ENCODE results near the gene PIN4. TPM values are rescaled to one million over a fixed set of nuclear protein-coding genes. Genes with fewer than 3 reads are reported as not detected.
"Not testable (repeated sequence)": the region's sequence is repeated elsewhere in the genome, so short reads cannot be mapped to it uniquely, and the experiment has no call there.

The PIN4 gene
- total RNA-seq, 2 donors from 2014 or later = 2.6 to 3.0 TPM

- no peaks in the 10 kb centered on the region for H3K27me3 Mint-ChIP-seq
- no peak overlapping the region for H3K4me3 Mint-ChIP-seq
- no peak overlapping the region for H3K27ac Mint-ChIP-seq
Measured at GRCh38 chrX:72216973-72217372, 35.4 kb downstream of the PIN4 start.

GRCh38 chrX:72220375-72220774 is 38.8 kb downstream of the PIN4 start:
- not testable (repeated sequence) for H3K4me3 Mint-ChIP-seq; H3K27ac Mint-ChIP-seq; H3K9me3 ChIP-seq (ENCODE audit: control insufficient read depth, low read length, poor library complexity, severe bottlenecking); H3K36me3 Mint-ChIP-seq (ENCODE audit: low read depth); H3K27me3 Mint-ChIP-seq; ATAC-seq; H3K4me1 Mint-ChIP-seq; DNase-seq

More at GRCh38 chrX:72216973-72217372, 35.4 kb downstream of the PIN4 start:
- H3K36me3 Mint-ChIP-seq (ENCODE audit: low read depth) = no peaks in the 10 kb centered on the region
- no peaks in the 10 kb centered on the region for H3K4me1 Mint-ChIP-seq
- DNase-seq (no peak), ATAC-seq (no peak)
- H3K9me3 ChIP-seq (ENCODE audit: control insufficient read depth, low read length, poor library complexity, severe bottlenecking) = no peaks in the 10 kb centered on the region

GRCh38 chrX:72230290-72230689 is 48.7 kb downstream of the PIN4 start:
- no peaks in the 10 kb centered on the region for H3K27me3 Mint-ChIP-seq
- no peaks in the 10 kb centered on the region for H3K9me3 ChIP-seq (ENCODE audit: control insufficient read depth, low read length, poor library complexity, severe bottlenecking)
- H3K4me1 Mint-ChIP-seq = no peaks in the 10 kb centered on the region
- peak overlapping the region; percentile 41 for H3K4me3 Mint-ChIP-seq
- no peaks in the 10 kb centered on the region for H3K36me3 Mint-ChIP-seq (ENCODE audit: low read depth)
- DNase-seq = no peak
- no peak overlapping the region for H3K27ac Mint-ChIP-seq
- no peak for ATAC-seq

GRCh38 chrX:72236841-72237240 is 55.3 kb downstream of the PIN4 start:
- H3K9me3 ChIP-seq (ENCODE audit: control insufficient read depth, low read length, poor library complexity, severe bottlenecking) = no peaks in the 10 kb centered on the region
- DNase-seq (no peak), ATAC-seq (no peak)
- no peaks in the 10 kb centered on the region for H3K36me3 Mint-ChIP-seq (ENCODE audit: low read depth)
- H3K4me3 Mint-ChIP-seq = no peak overlapping the region
- no peak overlapping the region for H3K27ac Mint-ChIP-seq
- no peaks in the 10 kb centered on the region for H3K27me3 Mint-ChIP-seq
- peaks cover 2% of the 10 kb centered on the region for H3K4me1 Mint-ChIP-seq

- H3K9me3 ChIP-seq (ENCODE audit: control insufficient read depth, low read length, poor library complexity, severe bottlenecking) = no peaks in the 10 kb centered on the region
- Mint-ChIP-seq H3K27ac (no peak overlapping the region), H3K27me3 (no peaks in the 10 kb centered on the region), H3K4me1 (peaks cover 2% of the 10 kb centered on the region), H3K4me3 (peak overlapping the region; percentile 75), H3K36me3 (ENCODE audit: low read depth) (no peaks in the 10 kb centered on the region)
- no peak for ATAC-seq
- no peak for DNase-seq
Measured at GRCh38 chrX:72238183-72238582, 56.6 kb downstream of the PIN4 start.

- H3K4me3 Mint-ChIP-seq = peak within 1 kb of the TSS; percentile 75
- no peaks in the 10 kb centered on the region for H3K36me3 Mint-ChIP-seq (ENCODE audit: low read depth)
- ATAC-seq = peak; percentile 99
- no peak within 1 kb of the TSS for H3K27ac Mint-ChIP-seq
- H3K4me1 Mint-ChIP-seq = peaks cover 2% of the 10 kb centered on the region
- no peaks in the 10 kb centered on the region for H3K9me3 ChIP-seq (ENCODE audit: control insufficient read depth, low read length, poor library complexity, severe bottlenecking)
- H3K27me3 Mint-ChIP-seq = no peaks in the 10 kb centered on the region
- DNase-seq = peak; percentile 74 to 78 (median 75)
Measured at GRCh38 chrX:72238721-72239475, 57.3 kb downstream of the PIN4 start, which contains the start of gene ERCC6L. Gene ERCC6L (minus strand): TSS chrX:72239027. CDS start chrX:72238911, 116 bp downstream.

- H3K4me1 Mint-ChIP-seq = peaks cover 2% of the 10 kb centered on the region
Measured at GRCh38 chrX:72240976-72241375, 59.4 kb downstream of the PIN4 start.

GRCh38 chrX:72243472-72243871 is 61.9 kb downstream of the PIN4 start:
- H3K9me3 ChIP-seq (ENCODE audit: control insufficient read depth, low read length, poor library complexity, severe bottlenecking) = no peaks in the 10 kb centered on the region
- Mint-ChIP-seq H3K36me3 (ENCODE audit: low read depth) (no peaks in the 10 kb centered on the region), H3K27me3 (no peaks in the 10 kb centered on the region), H3K4me3 (no peak overlapping the region), H3K4me1 (no peaks in the 10 kb centered on the region), H3K27ac (no peak overlapping the region)
- ATAC-seq (no peak), DNase-seq (no peak)

More at GRCh38 chrX:72240976-72241375, 59.4 kb downstream of the PIN4 start:
- Mint-ChIP-seq H3K27me3 (no peaks in the 10 kb centered on the region), H3K4me3 (no peak overlapping the region), H3K36me3 (ENCODE audit: low read depth) (no peaks in the 10 kb centered on the region), H3K27ac (no peak overlapping the region)
- no peaks in the 10 kb centered on the region for H3K9me3 ChIP-seq (ENCODE audit: control insufficient read depth, low read length, poor library complexity, severe bottlenecking)
- no peak for DNase-seq
- no peak for ATAC-seq

GRCh38 chrX:72245461-72246089 is 64.0 kb downstream of the PIN4 start:
- DNase-seq (peak in 2 of 3 donors; percentile 12 to 26), ATAC-seq (no peak)
- Mint-ChIP-seq H3K27ac (no peak overlapping the region), H3K4me3 (no peak overlapping the region), H3K4me1 (no peaks in the 10 kb centered on the region), H3K27me3 (no peaks in the 10 kb centered on the region), H3K36me3 (ENCODE audit: low read depth) (no peaks in the 10 kb centered on the region)
- H3K9me3 ChIP-seq (ENCODE audit: control insufficient read depth, low read length, poor library complexity, severe bottlenecking) = no peaks in the 10 kb centered on the region

GRCh38 chrX:72247206-72247942 is 65.8 kb downstream of the PIN4 start:
- H3K9me3 ChIP-seq (ENCODE audit: control insufficient read depth, low read length, poor library complexity, severe bottlenecking) = no peaks in the 10 kb centered on the region
- no peaks in the 10 kb centered on the region for H3K36me3 Mint-ChIP-seq (ENCODE audit: low read depth)
- H3K4me1 Mint-ChIP-seq = no peaks in the 10 kb centered on the region
- H3K4me3 Mint-ChIP-seq = no peak overlapping the region
- ATAC-seq (no peak), DNase-seq (no peak)
- no peak overlapping the region for H3K27ac Mint-ChIP-seq
- no peaks in the 10 kb centered on the region for H3K27me3 Mint-ChIP-seq

Other genes starting within 250 kb of the PIN4 start
- 1 to 10 TPM; 2.6 to 2.7 TPM for gene RTL5, start 49.8 kb upstream of the PIN4 start, total RNA-seq
- under 1 TPM in 1 of 2 donors, not detected in 1; 0.10 TPM for gene ERCC6L, start 57.3 kb downstream of the PIN4 start, total RNA-seq
- 1,000 to 10,000 TPM; 1,445 to 1,548 TPM for gene RPS4X, start 95.5 kb downstream of the PIN4 start, total RNA-seq
- gene CITED1, start 124.2 kb downstream of the PIN4 start, total RNA-seq = 1 to 10 TPM in 1 of 2 donors, not detected in 1; 1.5 TPM

All from T-helper 17 cell (primary cell).